A673 (cell line): ENCODE measurements around the gene RGS9BP. TPM values are rescaled to one million over a fixed set of nuclear protein-coding genes. Genes with fewer than 3 reads are reported as not detected.
"Not testable (repeated sequence)": the region's sequence is repeated elsewhere in the genome, so short reads cannot be mapped to it uniquely, and the experiment has no call there.

Experiments used
- BruUV-seq: library from RNA; stranded (reverse); fragments of 400-500 nt; replicated peaks from 2 replicates; lab custom pipeline; 2021; lab: Mats Ljungman, UMichigan
- CTCF ChIA-PET: fragments of 300-600 bp; sonication (Branson Sonifier 250); formaldehyde crosslinking; loops from one replicate; lab custom pipeline; 2022; ENCODE audit warnings: antibody characterized with exemption; lab: Charles Lee
- POLR2A ChIA-PET: fragments of 300-600 bp; sonication (Branson Sonifier 250); formaldehyde crosslinking; loops from one replicate; lab custom pipeline; 2022; ENCODE audit warnings: antibody characterized with exemption; ENCODE audit not compliant: low non-redundant PET; lab: Charles Lee
- DNase-seq: peaks from one replicate; pipeline ENCODE4 v3.0.0-alpha.2; 2015; ENCODE audit warnings: low spot score
- H3K27ac ChIP-seq: fragments of 200-600 bp; sonication (generic); 2 replicates; pipeline ENCODE4 v1.5.1; 2016; ENCODE audit warnings: mixed run types, low read depth, mild to moderate bottlenecking, mixed read lengths, antibody characterized with exemption, low read length; ENCODE audit not compliant: poor library complexity, severe bottlenecking
- H3K27me3 ChIP-seq: fragments of 200-600 bp; sonication (generic); replicated peaks from 2 replicates; pipeline ENCODE4 v1.6.1; 2017; ENCODE audit warnings: mixed run types, low read depth, mild to moderate bottlenecking, mixed read lengths, antibody characterized with exemption, low read length; ENCODE audit not compliant: insufficient read depth, poor library complexity
- H3K36me3 ChIP-seq: fragments of 200-600 bp; sonication (generic); 2 replicates; pipeline ENCODE4 v1.6.1; 2016; ENCODE audit warnings: mixed run types, mild to moderate bottlenecking, mixed read lengths, antibody characterized with exemption, low read length; ENCODE audit not compliant: insufficient read depth, poor library complexity, severe bottlenecking
- H3K4me1 ChIP-seq: fragments of 200-600 bp; sonication (generic); 2 replicates; pipeline ENCODE4 v1.6.1; 2017; ENCODE audit warnings: mixed run types, mild to moderate bottlenecking, mixed read lengths, antibody characterized with exemption, low read length; ENCODE audit not compliant: insufficient read depth, poor library complexity, severe bottlenecking
- H3K4me3 ChIP-seq: fragments of 200-600 bp; sonication (generic); 2 replicates; pipeline ENCODE4 v1.5.1; 2016; ENCODE audit warnings: low read depth, mixed run types, mild to moderate bottlenecking, mixed read lengths, low read length; ENCODE audit not compliant: poor library complexity, severe bottlenecking
- H3K9me3 ChIP-seq: fragments of 200-600 bp; sonication (generic); 2 replicates; pipeline ENCODE4 v1.6.1; 2016; ENCODE audit warnings: mixed run types, low read depth, mild to moderate bottlenecking, mixed read lengths, antibody characterized with exemption, low read length; ENCODE audit not compliant: poor library complexity, severe bottlenecking
- CTCF ChIP-seq: fragments of 300-800, 200-600 bp; sonication (generic); conservative IDR thresholded peaks from 2 replicates; pipeline ENCODE4 v1.5.1; 2017; ENCODE audit warnings: low read depth, mild to moderate bottlenecking, antibody characterized with exemption, low read length, moderate library complexity, mixed read lengths
- EZH2 ChIP-seq: fragments of 200-600 bp; sonication (generic); IDR thresholded peaks from 2 replicates; pipeline ENCODE4 v1.6.1; 2017; ENCODE audit warnings: borderline replicate concordance, low read depth, mild to moderate bottlenecking, mixed read lengths, antibody characterized with exemption, low read length; ENCODE audit not compliant: poor library complexity, severe bottlenecking
- intact Hi-C: fragments of 100-400 bp; cut with micrococcal nuclease; formaldehyde crosslinking; loops from one replicate; pipeline ENCODE4 v1.10.0; 2022; ENCODE audit not compliant: unreplicated experiment
- total RNA-seq: library from RNA; stranded (reverse); gene quantifications from 2 replicates; pipeline ENCODE4 v1.2.3, GENCODE V29; 2021

RGS9BP gene
- total RNA-seq, 1 experiment from 2014 or later: 0.15 TPM

GRCh38 chr19:32651729-32652140 is 23.9 kb upstream of the RGS9BP start:
- BruUV-seq: no TSS peak
- Histone ChIP-seq H3K27me3 (no peaks in the 10 kb centered on the region), H3K36me3 (no peaks in the 10 kb centered on the region), H3K27ac (no peak overlapping the region), H3K9me3 (no peaks in the 10 kb centered on the region), H3K4me1 (peaks cover 8% of the 10 kb centered on the region), H3K4me3 (no peak overlapping the region)
- POLR2A ChIA-PET: no interaction called here
- TF ChIP-seq EZH2 (no peak), CTCF (peak; percentile 41)
- peak; percentile 79 for DNase-seq
- intact Hi-C loops: no loop called here
- CTCF ChIA-PET: interaction anchor here (0.6 kb wide), 1 partner anchor 52 kb away, joined by 3 read pairs; no protein-coding TSS in a partner anchor

- POLR2A ChIA-PET, H3K27ac ChIP-seq, BruUV-seq, H3K9me3 ChIP-seq, H3K36me3 ChIP-seq, H3K4me3 ChIP-seq, intact Hi-C loops, H3K27me3 ChIP-seq, DNase-seq, H3K4me1 ChIP-seq: not testable (repeated sequence)
- CTCF ChIA-PET: interaction anchor here (0.6 kb wide), 1 partner anchor 53 kb away, joined by 3 read pairs; no protein-coding TSS in a partner anchor
These were observed 23.3 kb upstream of the RGS9BP start for GRCh38 chr19:32652331-32652730.

GRCh38 chr19:32652894-32653598 is 22.6 kb upstream of the RGS9BP start:
- Histone ChIP-seq H3K27me3 (no peaks in the 10 kb centered on the region), H3K9me3 (no peaks in the 10 kb centered on the region), H3K27ac (peak overlapping the region; percentile 42), H3K4me3 (no peak overlapping the region), H3K4me1 (peaks cover 8% of the 10 kb centered on the region), H3K36me3 (no peaks in the 10 kb centered on the region)
- POLR2A ChIA-PET: no interaction called here
- no peak for TF ChIP-seq EZH2
- no peak for TF ChIP-seq CTCF
- CTCF ChIA-PET: no interaction called here
- intact Hi-C loops: no loop called here
- no peak for DNase-seq
- no TSS peak for BruUV-seq

- Histone ChIP-seq H3K4me3 (no peak overlapping the region), H3K4me1 (peaks cover 8% of the 10 kb centered on the region), H3K27me3 (no peaks in the 10 kb centered on the region), H3K36me3 (no peaks in the 10 kb centered on the region), H3K9me3 (no peaks in the 10 kb centered on the region), H3K27ac (no peak overlapping the region)
- no TSS peak for BruUV-seq
- no peak for DNase-seq
- ChIA-PET POLR2A (no interaction called here), CTCF (no interaction called here)
- TF ChIP-seq EZH2: no peak
- TF ChIP-seq CTCF: no peak
- intact Hi-C loops: no loop called here
These were observed 22.1 kb upstream of the RGS9BP start for GRCh38 chr19:32653599-32653915.

GRCh38 chr19:32656379-32656778 is 19.3 kb upstream of the RGS9BP start:
- H3K27me3 ChIP-seq, intact Hi-C loops, POLR2A ChIA-PET, DNase-seq, H3K4me1 ChIP-seq, H3K9me3 ChIP-seq, BruUV-seq, H3K4me3 ChIP-seq, H3K36me3 ChIP-seq, H3K27ac ChIP-seq: not testable (repeated sequence)
- CTCF ChIA-PET: interaction anchor here (0.7 kb wide), 1 partner anchor 56 kb away, joined by 9 read pairs; no protein-coding TSS in a partner anchor
